GM13976 (cell line): ENCODE measurements around the gene PLCB1.

ENCODE experiments used
- DNase-seq: peaks from one replicate; pipeline ENCODE4 v3.0.0; 2012; ENCODE audit warnings: low spot score
- CTCF ChIP-seq: IDR thresholded peaks from 2 replicates; pipeline ENCODE4 v1.5.1; 2012; ENCODE audit warnings: borderline replicate concordance, mild to moderate bottlenecking; ENCODE audit not compliant: insufficient read depth; ENCODE audit errors: extremely low read depth, missing control alignments, control extremely low read depth
- in situ Hi-C: fragments of 300-500 bp; cut with MboI; formaldehyde crosslinking; loops from one replicate; pipeline ENCODE4 v1.12.0; 2022; ENCODE audit warnings: low sequenced_read_pairs, mixed read lengths, inconsistent platforms; ENCODE audit not compliant: unreplicated experiment

The PLCB1 gene

GRCh38 chr20:8670207-8670892 lies 538.3 kb downstream of the PLCB1 start:
- no peak for TF ChIP-seq CTCF
- no peak for DNase-seq
- in situ Hi-C loops, result no loop called here

GRCh38 chr20:8670893-8671215 lies 538.8 kb downstream of the PLCB1 start:
- no peak for TF ChIP-seq CTCF
- DNase-seq, result no peak
- in situ Hi-C loops, result no loop called here

GRCh38 chr20:8671370-8671961 lies 539.4 kb downstream of the PLCB1 start:
- in situ Hi-C loops, result no loop called here
- DNase-seq, result no peak
- no peak for TF ChIP-seq CTCF

GRCh38 chr20:8673116-8673515 lies 541.0 kb downstream of the PLCB1 start:
- no peak for TF ChIP-seq CTCF
- in situ Hi-C loops, result no loop called here
- no peak for DNase-seq

- DNase-seq, result no peak
- in situ Hi-C loops, result no loop called here
- no peak for TF ChIP-seq CTCF
Observed at GRCh38 chr20:8675896-8676295, 543.8 kb downstream of the PLCB1 start.

- in situ Hi-C loops, result no loop called here
- no peak for TF ChIP-seq CTCF
- no peak for DNase-seq
Observed at GRCh38 chr20:8678098-8678776, 546.2 kb downstream of the PLCB1 start.
